Breast epithelium (tissue), 4 donors: ENCODE measurements around the gene OCA2. TPM values are rescaled to one million over a fixed set of nuclear protein-coding genes. Genes with fewer than 3 reads are reported as not detected.

Source experiments
- DNase-seq, 2 donors: peaks; one replicate each; pipeline ENCODE4 v3.0.0-alpha.2; 2019; ENCODE audit warnings: low spot score in 2 of 2
- H3K27ac ChIP-seq, 2 donors: fragments of 200-600 bp; sonication (generic) in 1 of 2; one replicate each; pipeline ENCODE4 v1.5.1; 2016 to 2019; ENCODE audit warnings: mild to moderate bottlenecking in 1 of 2
- H3K27me3 ChIP-seq, 2 donors: fragments of 200-600 bp; sonication (generic) in 1 of 2; one replicate each; pipeline versions ENCODE4 v1.5.1 to v1.6.0; 2017 to 2019; ENCODE audit warnings: control low read depth in 1 of 2, mild to moderate bottlenecking in 1 of 2
- H3K36me3 ChIP-seq: fragments of 200-600 bp; one replicate; pipeline ENCODE4 v1.5.1; 2019
- H3K4me1 ChIP-seq, 2 donors: fragments of 200-600 bp; sonication (generic); one replicate each; pipeline ENCODE4 v1.5.1; 2016 to 2019; ENCODE audit warnings: control low read depth in 1 of 2
- H3K4me3 ChIP-seq, 3 donors: fragments of 200-600 bp; sonication (generic); 1 replicate in 2 of 3; 2 replicates in 1 of 3; pipeline ENCODE4 v1.5.1; 2016 to 2019; ENCODE audit warnings: mild to moderate bottlenecking in 3 of 3, moderate library complexity in 2 of 3
- H3K9me3 ChIP-seq, 2 donors: fragments of 200-600 bp; sonication (generic) in 1 of 2; one replicate each; pipeline ENCODE4 v1.5.1; 2016 to 2019; ENCODE audit warnings: control low read depth in 1 of 2
- CTCF ChIP-seq, 3 donors: fragments of 450-650 bp; IDR thresholded peaks; one replicate each; pipeline ENCODE4 v1.5.1; 2016 to 2017; ENCODE audit warnings: antibody characterized with exemption in 3 of 3, mild to moderate bottlenecking in 3 of 3, moderate library complexity in 3 of 3
- POLR2A ChIP-seq: fragments of 450-650 bp; IDR thresholded peaks from one replicate; pipeline ENCODE4 v1.6.1; 2016; ENCODE audit warnings: antibody characterized with exemption, mild to moderate bottlenecking, moderate library complexity
- POLR2AphosphoS5 ChIP-seq, 3 donors: sonication (generic); formaldehyde crosslinking; IDR thresholded peaks; one replicate each; pipeline ENCODE4 v1.6.1; 2017; ENCODE audit warnings: antibody characterized with exemption in 3 of 3
- intact Hi-C: fragments of 100-400 bp; cut with DNase I; formaldehyde crosslinking; loops from one replicate; pipeline ENCODE4 v1.15.1; 2023; ENCODE audit warnings: low total_unique reads
- total RNA-seq, 3 donors: library from RNA; depleted of rRNA; stranded (reverse); fragments of >200 nt; gene quantifications; one replicate each; pipeline ENCODE4 v1.1.0, GENCODE V29; 2016

OCA2 gene
- total RNA-seq, 3 donors from 2014 or later = 0.59 to 0.80 (median 0.66) TPM

- no peak for DNase-seq
- no peaks in the 10 kb centered on the region for H3K36me3 ChIP-seq
- H3K4me1 ChIP-seq = no peaks in the 10 kb centered on the region
- no peak for TF ChIP-seq POLR2A
- no peak for TF ChIP-seq POLR2AphosphoS5 (IDR thresholded peaks at IDR 0.05)
- no peak for TF ChIP-seq CTCF (IDR thresholded peaks at IDR 0.05)
- H3K9me3 ChIP-seq = no peaks in the 10 kb centered on the region
- H3K27me3 ChIP-seq = no peaks in the 10 kb centered on the region
- H3K4me3 ChIP-seq = no peak overlapping the region
- intact Hi-C loops = no loop called here
- H3K27ac ChIP-seq = no peak overlapping the region
Measured at GRCh38 chr15:28033443-28033842, 65.7 kb downstream of the OCA2 start.

- intact Hi-C loops = no loop called here
- no peaks in the 10 kb centered on the region for H3K36me3 ChIP-seq
- no peak for TF ChIP-seq POLR2AphosphoS5 (IDR thresholded peaks at IDR 0.05)
Measured at GRCh38 chr15:28030801-28031200, 68.3 kb downstream of the OCA2 start.

GRCh38 chr15:28027714-28028076, 71.4 kb downstream of the OCA2 start:
- no peak overlapping the region for H3K27ac ChIP-seq
- no peaks in the 10 kb centered on the region for H3K4me1 ChIP-seq
- H3K27me3 ChIP-seq = no peaks in the 10 kb centered on the region
- no peak for DNase-seq
- no peaks in the 10 kb centered on the region for H3K9me3 ChIP-seq
- H3K36me3 ChIP-seq = no peaks in the 10 kb centered on the region
- intact Hi-C loops = no loop called here
- TF ChIP-seq CTCF (IDR thresholded peaks at IDR 0.05) = no peak
- TF ChIP-seq POLR2A = no peak
- no peak for TF ChIP-seq POLR2AphosphoS5 (IDR thresholded peaks at IDR 0.05)
- H3K4me3 ChIP-seq = no peak overlapping the region

More at GRCh38 chr15:28030801-28031200, 68.3 kb downstream of the OCA2 start:
- DNase-seq = no peak
- H3K4me1 ChIP-seq = no peaks in the 10 kb centered on the region
- no peak overlapping the region for H3K27ac ChIP-seq
- no peaks in the 10 kb centered on the region for H3K27me3 ChIP-seq
- no peaks in the 10 kb centered on the region for H3K9me3 ChIP-seq
- H3K4me3 ChIP-seq = no peak overlapping the region

- H3K27ac ChIP-seq = no peak overlapping the region
- no peaks in the 10 kb centered on the region for H3K4me1 ChIP-seq
- no peaks in the 10 kb centered on the region for H3K9me3 ChIP-seq
- intact Hi-C loops = no loop called here
- no peaks in the 10 kb centered on the region for H3K36me3 ChIP-seq
- no peak overlapping the region for H3K4me3 ChIP-seq
- no peak for DNase-seq
- no peak for TF ChIP-seq CTCF (IDR thresholded peaks at IDR 0.05)
- no peak for TF ChIP-seq POLR2AphosphoS5 (IDR thresholded peaks at IDR 0.05)
- TF ChIP-seq POLR2A = no peak
- H3K27me3 ChIP-seq = no peaks in the 10 kb centered on the region
Measured at GRCh38 chr15:28026764-28027713, 72.1 kb downstream of the OCA2 start.

- Histone ChIP-seq H3K27me3 (no peaks in the 10 kb centered on the region), H3K4me1 (no peaks in the 10 kb centered on the region), H3K36me3 (no peaks in the 10 kb centered on the region), H3K9me3 (no peaks in the 10 kb centered on the region), H3K4me3 (no peak overlapping the region), H3K27ac (no peak overlapping the region)
- intact Hi-C loops = no loop called here
- DNase-seq = no peak
- TF ChIP-seq POLR2A (no peak), CTCF (IDR thresholded peaks at IDR 0.05) (no peak), POLR2AphosphoS5 (IDR thresholded peaks at IDR 0.05) (no peak)
Measured at GRCh38 chr15:28026221-28026620, 72.9 kb downstream of the OCA2 start.
